A549 (cell line): ENCODE results near the gene USP36.

Experiments used
- CTCF ChIP-seq: fragments of >200 bp; sonication (Bioruptor Twin); formaldehyde crosslinking; IDR thresholded peaks from 3 replicates; pipeline ENCODE4 v1.5.1; 2016
- E2F6 ChIP-seq: IDR thresholded peaks from 2 replicates; pipeline ENCODE4 v1.6.1; 2012; ENCODE audit warnings: low read depth, borderline replicate concordance
- EHMT2 ChIP-seq: fragments of 200-600 bp; sonication (generic); IDR thresholded peaks from 2 replicates; pipeline ENCODE4 v1.6.1; 2016; ENCODE audit warnings: antibody characterized with exemption, low read depth, mild to moderate bottlenecking, moderate library complexity
- EP300 ChIP-seq, 2 experiments: fragments of >200 bp; sonication (Bioruptor Twin); formaldehyde crosslinking; IDR thresholded peaks; 2 replicates in 1 of 2; 3 replicates in 1 of 2; pipeline ENCODE4 v1.6.1; 2016 to 2017
- GATA3 ChIP-seq: IDR thresholded peaks from 2 replicates; pipeline ENCODE4 v1.6.1; 2012; ENCODE audit warnings: borderline replicate concordance
- HOXA7 ChIP-seq: fragments of 250-450 bp; sonication (Bioruptor Pico); IDR thresholded peaks from 2 replicates; pipeline ENCODE4 v1.5.0; 2020; ENCODE audit warnings: mild to moderate bottlenecking, moderate library complexity
- JUN ChIP-seq, 2 experiments: fragments of >200 bp; sonication (Bioruptor Twin); formaldehyde crosslinking; IDR thresholded peaks; 2 replicates in 1 of 2; 3 replicates in 1 of 2; pipeline ENCODE4 v1.6.1; 2016 to 2017
- JUNB ChIP-seq: fragments of >200 bp; sonication (Bioruptor Twin); formaldehyde crosslinking; IDR thresholded peaks from 2 replicates; pipeline ENCODE4 v1.6.1; 2016
- MAZ ChIP-seq: fragments of 150-350 bp; IDR thresholded peaks from 2 replicates; pipeline ENCODE4 v1.6.1; 2014; ENCODE audit warnings: antibody characterized with exemption, low read depth, low read length, borderline replicate concordance
- POLR2A ChIP-seq: IDR thresholded peaks from 2 replicates; pipeline ENCODE4 v1.6.1; 2012; ENCODE audit warnings: mild to moderate bottlenecking, low read length
- RARB ChIP-seq: fragments of 250-450 bp; sonication (Bioruptor Pico); IDR thresholded peaks from 2 replicates; pipeline ENCODE4 v1.8.0; 2021; ENCODE audit warnings: mild to moderate bottlenecking, moderate library complexity
- RCOR1 ChIP-seq: fragments of 150-350 bp; IDR thresholded peaks from 2 replicates; pipeline ENCODE4 v1.6.1; 2014; ENCODE audit warnings: antibody characterized with exemption, low read length, low read depth
- RFX5 ChIP-seq: fragments of 450-650 bp; IDR thresholded peaks from 2 replicates; pipeline ENCODE4 v1.7.1; 2014; ENCODE audit warnings: antibody characterized with exemption, mild to moderate bottlenecking, moderate library complexity
- SMC3 ChIP-seq: fragments of >200 bp; sonication (Bioruptor Twin); formaldehyde crosslinking; IDR thresholded peaks from 3 replicates; pipeline ENCODE4 v1.6.1; 2018; ENCODE audit warnings: inconsistent platforms

GRCh38 chr17:78790552-78790951, 50.1 kb downstream of the USP36 start:
- TF ChIP-seq CTCF = no peak
- no peak for TF ChIP-seq EHMT2
- TF ChIP-seq GATA3 = no peak
- TF ChIP-seq HOXA7 (CRISPR knock-in tag) = no peak
- TF ChIP-seq JUNB = no peak
- no peak for TF ChIP-seq POLR2A
- TF ChIP-seq JUN (IDR thresholded peaks at IDR 0.05) = no peak
- TF ChIP-seq MAZ = no peak
- TF ChIP-seq SMC3 = no peak
- TF ChIP-seq EP300 (IDR thresholded peaks at IDR 0.05) = no peak
- TF ChIP-seq E2F6 = no peak
- TF ChIP-seq RARB (CRISPR knock-in tag) = no peak
- no peak for TF ChIP-seq RFX5
- TF ChIP-seq RCOR1 = no peak
